Measurements from ENCODE around the gene WWOX. TPM values are rescaled to one million over a fixed set of nuclear protein-coding genes. Genes with fewer than 3 reads are reported as not detected.

WWOX gene
- polyA plus RNA-seq, 1 donor (not counting 4 experiments of a cell fraction or from before 2014, with no cell fraction given): 5.1 TPM

DNA sequence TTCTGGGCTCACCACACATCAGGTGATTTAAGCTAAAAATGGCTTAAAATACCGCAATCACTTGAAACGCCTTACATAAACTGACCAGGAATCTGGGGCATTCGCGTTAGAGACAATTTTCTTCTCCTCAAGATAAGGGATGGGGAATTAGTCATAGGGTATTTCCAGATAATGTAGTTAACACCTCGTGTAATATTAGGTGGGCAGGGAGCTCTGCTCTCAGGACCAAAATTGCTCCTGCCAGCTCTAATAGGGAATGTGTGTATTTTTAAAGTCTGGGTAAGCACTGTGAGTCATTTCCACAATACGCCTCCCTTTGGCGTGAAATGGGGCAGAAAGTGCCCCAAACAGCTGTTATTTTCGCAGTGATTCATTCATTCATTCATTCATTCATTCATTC is 1092.5 kb downstream of the WWOX start:
- no peak for TF ChIP-seq EZH2 (IDR thresholded peaks at IDR 0.05; ENCODE audit: low read length)
- TF ChIP-seq, protein P1, sequence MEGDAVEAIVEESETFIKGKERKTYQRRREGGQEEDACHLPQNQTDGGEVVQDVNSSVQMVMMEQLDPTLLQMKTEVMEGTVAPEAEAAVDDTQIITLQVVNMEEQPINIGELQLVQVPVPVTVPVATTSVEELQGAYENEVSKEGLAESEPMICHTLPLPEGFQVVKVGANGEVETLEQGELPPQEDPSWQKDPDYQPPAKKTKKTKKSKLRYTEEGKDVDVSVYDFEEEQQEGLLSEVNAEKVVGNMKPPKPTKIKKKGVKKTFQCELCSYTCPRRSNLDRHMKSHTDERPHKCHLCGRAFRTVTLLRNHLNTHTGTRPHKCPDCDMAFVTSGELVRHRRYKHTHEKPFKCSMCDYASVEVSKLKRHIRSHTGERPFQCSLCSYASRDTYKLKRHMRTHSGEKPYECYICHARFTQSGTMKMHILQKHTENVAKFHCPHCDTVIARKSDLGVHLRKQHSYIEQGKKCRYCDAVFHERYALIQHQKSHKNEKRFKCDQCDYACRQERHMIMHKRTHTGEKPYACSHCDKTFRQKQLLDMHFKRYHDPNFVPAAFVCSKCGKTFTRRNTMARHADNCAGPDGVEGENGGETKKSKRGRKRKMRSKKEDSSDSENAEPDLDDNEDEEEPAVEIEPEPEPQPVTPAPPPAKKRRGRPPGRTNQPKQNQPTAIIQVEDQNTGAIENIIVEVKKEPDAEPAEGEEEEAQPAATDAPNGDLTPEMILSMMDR (optimal IDR thresholded peaks at IDR 0.05 in 1 of 3, IDR thresholded peaks at IDR 0.05 in 1 of 3, conservative IDR thresholded peaks at IDR 0.05 in 1 of 3; ENCODE audit: extremely low read depth in 1 of 3, insufficient read depth in 2 of 3, low read length in 3 of 3): no peak
- Histone ChIP-seq H3K79me2 (ENCODE audit: control insufficient read depth, insufficient read depth, low read length) (no peaks in the 10 kb centered on the region), H3K9me3 (ENCODE audit: control insufficient read depth, low read depth, low read length) (no peaks in the 10 kb centered on the region), H3K27ac (ENCODE audit: control insufficient read depth, insufficient read depth, low read length) (no peak overlapping the region), H3K4me1 (ENCODE audit: control insufficient read depth, extremely low read depth, insufficient read depth, low read length) (no peaks in the 10 kb centered on the region), H3K9ac (ENCODE audit: control insufficient read depth, extremely low read depth, insufficient read depth, low read length) (no peak overlapping the region), H3K4me3 (ENCODE audit: control insufficient read depth in 2 of 3, extremely low read depth in 1 of 3, insufficient read depth in 2 of 3, low read depth in 1 of 3, low read length in 3 of 3) (no peak overlapping the region), H3K9me1 (ENCODE audit: control insufficient read depth, extremely low read depth, insufficient read depth, low read length) (no peaks in the 10 kb centered on the region), H4K20me1 (ENCODE audit: control insufficient read depth, extremely low read depth, insufficient read depth, low read length) (no peaks in the 10 kb centered on the region), H2AFZ (ENCODE audit: control insufficient read depth, low read length) (no peak overlapping the region), H3K36me3 (ENCODE audit: control insufficient read depth in 2 of 2, extremely low read depth in 1 of 2, insufficient read depth in 2 of 2, low read length in 2 of 2) (no peaks in the 10 kb centered on the region), H3K27me3 (ENCODE audit: control insufficient read depth, extremely low read depth, insufficient read depth, low read length) (no peaks in the 10 kb centered on the region), H3K4me2 (ENCODE audit: control insufficient read depth, extremely low read depth, insufficient read depth, low read depth, low read length) (no peak overlapping the region)
- FAIRE-seq: no peak
- dilution Hi-C loops (cut with MboI; ENCODE audit: extremely low pct_ligation_motif_present, low sequenced_read_pairs): no loop called here
- no peak for DNase-seq (ENCODE audit: low read depth, low spot score)

DNA sequence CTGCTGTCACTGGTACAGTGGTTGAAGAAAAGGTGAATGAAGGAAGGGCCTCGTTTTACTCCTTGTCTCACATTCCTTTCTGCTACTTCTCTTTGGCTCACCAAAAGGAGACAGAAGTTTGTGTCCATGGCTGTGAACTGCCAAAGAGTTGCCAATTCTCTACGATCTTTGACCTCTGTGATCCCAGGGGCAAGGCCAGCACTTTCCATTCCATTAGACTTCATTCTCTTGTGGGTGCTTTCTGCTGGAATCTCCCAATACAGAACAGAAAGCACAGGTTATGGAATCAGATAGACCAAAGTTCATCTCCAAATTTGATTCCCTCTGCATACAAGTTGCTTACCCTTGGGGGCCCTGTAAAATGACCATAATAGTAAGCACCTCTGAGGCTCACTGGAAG is 1093.5 kb downstream of the WWOX start:
- DNase-seq (ENCODE audit: low read depth, low spot score) (no peak), FAIRE-seq (no peak)
- H3K79me2 ChIP-seq (ENCODE audit: control insufficient read depth, insufficient read depth, low read length): no peaks in the 10 kb centered on the region
- H3K4me2 ChIP-seq (ENCODE audit: control insufficient read depth, extremely low read depth, insufficient read depth, low read depth, low read length): no peak overlapping the region
- no peaks in the 10 kb centered on the region for H3K4me1 ChIP-seq (ENCODE audit: control insufficient read depth, extremely low read depth, insufficient read depth, low read length)
- no peaks in the 10 kb centered on the region for H3K27me3 ChIP-seq (ENCODE audit: control insufficient read depth, extremely low read depth, insufficient read depth, low read length)
- H3K9me3 ChIP-seq (ENCODE audit: control insufficient read depth, low read depth, low read length): no peaks in the 10 kb centered on the region
- dilution Hi-C loops (cut with MboI; ENCODE audit: extremely low pct_ligation_motif_present, low sequenced_read_pairs): no loop called here
- H3K9me1 ChIP-seq (ENCODE audit: control insufficient read depth, extremely low read depth, insufficient read depth, low read length): no peaks in the 10 kb centered on the region
- no peaks in the 10 kb centered on the region for H3K36me3 ChIP-seq (ENCODE audit: control insufficient read depth in 2 of 2, extremely low read depth in 1 of 2, insufficient read depth in 2 of 2, low read length in 2 of 2)
- H3K27ac ChIP-seq (ENCODE audit: control insufficient read depth, insufficient read depth, low read length): no peak overlapping the region
- no peak overlapping the region for H2AFZ ChIP-seq (ENCODE audit: control insufficient read depth, low read length)
- H3K4me3 ChIP-seq (ENCODE audit: control insufficient read depth in 2 of 3, extremely low read depth in 1 of 3, insufficient read depth in 2 of 3, low read depth in 1 of 3, low read length in 3 of 3): no peak overlapping the region
- no peak overlapping the region for H3K9ac ChIP-seq (ENCODE audit: control insufficient read depth, extremely low read depth, insufficient read depth, low read length)
- TF ChIP-seq EZH2 (IDR thresholded peaks at IDR 0.05; ENCODE audit: low read length): no peak
- TF ChIP-seq, protein P1 (optimal IDR thresholded peaks at IDR 0.05 in 1 of 3, IDR thresholded peaks at IDR 0.05 in 1 of 3, conservative IDR thresholded peaks at IDR 0.05 in 1 of 3; ENCODE audit: extremely low read depth in 1 of 3, insufficient read depth in 2 of 3, low read length in 3 of 3): no peak
- no peaks in the 10 kb centered on the region for H4K20me1 ChIP-seq (ENCODE audit: control insufficient read depth, extremely low read depth, insufficient read depth, low read length)

All from keratinocyte (primary cell).